Suprapubic skin (tissue), 4 donors: ENCODE measurements around the gene SAMD8. TPM values are rescaled to one million over a fixed set of nuclear protein-coding genes. Genes with fewer than 3 reads are reported as not detected.
"Not testable (repeated sequence)": the region's sequence is repeated elsewhere in the genome, so short reads cannot be mapped to it uniquely, and the experiment has no call there.

ENCODE experiments used
- DNase-seq, 2 donors: peaks; one replicate each; pipeline ENCODE4 v3.0.0-alpha.2; 2019; ENCODE audit warnings: low spot score in 2 of 2
- H3K27ac ChIP-seq: fragments of 200-600 bp; sonication (generic); one replicate; pipeline ENCODE4 v1.5.1; 2019
- H3K27me3 ChIP-seq: fragments of 200-600 bp; sonication (generic); one replicate; pipeline ENCODE4 v1.5.1; 2019
- H3K36me3 ChIP-seq: fragments of 200-600 bp; sonication (generic); one replicate; pipeline ENCODE4 v1.5.1; 2019
- H3K4me1 ChIP-seq: fragments of 200-600 bp; sonication (generic); one replicate; pipeline ENCODE4 v1.5.1; 2019
- H3K4me3 ChIP-seq: fragments of 200-600 bp; sonication (generic); one replicate; pipeline ENCODE4 v1.5.1; 2019; ENCODE audit warnings: mild to moderate bottlenecking
- H3K9me3 ChIP-seq: fragments of 200-600 bp; sonication (generic); one replicate; pipeline ENCODE4 v1.5.1; 2019
- CTCF ChIP-seq, 2 donors: fragments of 200-600 bp in 1 of 2; fragments of 450-650 bp in 1 of 2; sonication (generic) in 1 of 2; IDR thresholded peaks; one replicate each; pipeline ENCODE4 v1.5.1; 2016 to 2019; ENCODE audit warnings: antibody characterized with exemption in 2 of 2, mild to moderate bottlenecking in 1 of 2, moderate library complexity in 1 of 2
- EP300 ChIP-seq: sonication (generic); formaldehyde crosslinking; IDR thresholded peaks from one replicate; pipeline ENCODE4 v1.6.1; 2017; ENCODE audit warnings: antibody characterized with exemption
- POLR2A ChIP-seq, 2 donors: fragments of 450-650 bp; IDR thresholded peaks; one replicate each; pipeline ENCODE4 v1.6.1; 2017; ENCODE audit warnings: antibody characterized with exemption in 2 of 2, mild to moderate bottlenecking in 2 of 2, moderate library complexity in 2 of 2
- POLR2AphosphoS5 ChIP-seq, 3 donors: sonication (generic); formaldehyde crosslinking; IDR thresholded peaks; one replicate each; pipeline ENCODE4 v1.6.1; 2017; ENCODE audit warnings: antibody characterized with exemption in 3 of 3
- WGBS: methylation state at CpG from one replicate; pipeline ENCODE4 v1.1.5; 2018; 5-methylcytosine and 5-hydroxymethylcytosine counted together
- total RNA-seq, 4 donors: library from RNA; depleted of rRNA; stranded (reverse); fragments of >200 nt; gene quantifications; one replicate each; pipeline ENCODE4 v1.1.0, GENCODE V29; 2016

Gene SAMD8
- total RNA-seq, 4 donors from 2014 or later = 20.3 to 29.1 (median 22.8) TPM

GRCh38 chr10:75189266-75190096, 78.0 kb downstream of the SAMD8 start:
- Histone ChIP-seq H3K4me1 (peaks cover 30% of the 10 kb centered on the region), H3K9me3 (no peaks in the 10 kb centered on the region), H3K27me3 (no peaks in the 10 kb centered on the region), H3K27ac (no peak overlapping the region), H3K36me3 (no peaks in the 10 kb centered on the region), H3K4me3 (no peak overlapping the region)
- DNase-seq = peak in 1 of 2 donors; percentile 52
- TF ChIP-seq POLR2A (IDR thresholded peaks at IDR 0.05) = no peak
- no peak for TF ChIP-seq EP300
- no peak for TF ChIP-seq POLR2AphosphoS5 (IDR thresholded peaks at IDR 0.05)
- no peak for TF ChIP-seq CTCF (IDR thresholded peaks at IDR 0.05)
- 97% methylated on average over 12 of the region's 12 CpGs for WGBS

GRCh38 chr10:75191821-75192568, 80.5 kb downstream of the SAMD8 start:
- DNase-seq = peak in 1 of 2 donors; percentile 74
- H3K4me1 ChIP-seq = peaks cover 23% of the 10 kb centered on the region
- peak overlapping the region; percentile 66 for H3K27ac ChIP-seq
- WGBS = 51% methylated on average over 10 of the region's 10 CpGs
- no peak for TF ChIP-seq POLR2AphosphoS5 (IDR thresholded peaks at IDR 0.05)
- no peak for TF ChIP-seq EP300
- TF ChIP-seq CTCF (IDR thresholded peaks at IDR 0.05) = no peak
- no peak for TF ChIP-seq POLR2A (IDR thresholded peaks at IDR 0.05)
- no peak overlapping the region for H3K4me3 ChIP-seq
- H3K36me3 ChIP-seq = no peaks in the 10 kb centered on the region
- H3K27me3 ChIP-seq = no peaks in the 10 kb centered on the region
- no peaks in the 10 kb centered on the region for H3K9me3 ChIP-seq

GRCh38 chr10:75194625-75195024, 83.2 kb downstream of the SAMD8 start:
- H3K36me3 ChIP-seq, H3K9me3 ChIP-seq, H3K4me3 ChIP-seq, H3K27ac ChIP-seq, DNase-seq, H3K27me3 ChIP-seq: not testable (repeated sequence)
- peaks cover 12% of the 10 kb centered on the region for H3K4me1 ChIP-seq
- 95% methylated on average over 4 of the region's 4 CpGs for WGBS

- H3K4me3 ChIP-seq = no peak overlapping the region
- WGBS = 77% methylated on average over 6 of the region's 6 CpGs
- no peak overlapping the region for H3K27ac ChIP-seq
These were observed 83.7 kb downstream of the SAMD8 start for GRCh38 chr10:75195035-75195763.

GRCh38 chr10:75197066-75197465, 85.6 kb downstream of the SAMD8 start:
- H3K9me3 ChIP-seq = no peaks in the 10 kb centered on the region
- no peak overlapping the region for H3K4me3 ChIP-seq
- no peaks in the 10 kb centered on the region for H3K27me3 ChIP-seq
- H3K27ac ChIP-seq = no peak overlapping the region
- no peaks in the 10 kb centered on the region for H3K36me3 ChIP-seq
- 88% methylated on average over 3 of the region's 3 CpGs for WGBS
- DNase-seq = peak; percentile 13 to 34
- TF ChIP-seq CTCF (IDR thresholded peaks at IDR 0.05) = no peak
- H3K4me1 ChIP-seq = peaks cover 9% of the 10 kb centered on the region

More at GRCh38 chr10:75195035-75195763, 83.7 kb downstream of the SAMD8 start:
- no peaks in the 10 kb centered on the region for H3K36me3 ChIP-seq
- TF ChIP-seq POLR2A (IDR thresholded peaks at IDR 0.05) (no peak), EP300 (no peak), POLR2AphosphoS5 (IDR thresholded peaks at IDR 0.05) (no peak), CTCF (IDR thresholded peaks at IDR 0.05) (no peak)
- peaks cover 12% of the 10 kb centered on the region for H3K4me1 ChIP-seq
- peak in 1 of 2 donors; percentile 4 for DNase-seq
- no peaks in the 10 kb centered on the region for H3K27me3 ChIP-seq
- no peaks in the 10 kb centered on the region for H3K9me3 ChIP-seq
